Sigmoid colon (tissue), 7 donors: ENCODE data around the gene CALU. TPM values are rescaled to one million over a fixed set of nuclear protein-coding genes. Genes with fewer than 3 reads are reported as not detected.

Experiments
- DNase-seq: peaks from one replicate; pipeline ENCODE4 v3.0.0-alpha.2; 2019
- H3K27ac ChIP-seq, 4 donors: fragments of 200-600 bp; sonication (generic); one replicate each; pipeline ENCODE4 v1.5.1; 2016 to 2019; ENCODE audit warnings: mild to moderate bottlenecking in 1 of 4
- H3K27me3 ChIP-seq, 3 donors: fragments of 200-600 bp; sonication (generic); one replicate each; pipeline ENCODE4 v1.5.1; 2019; ENCODE audit warnings: mild to moderate bottlenecking in 1 of 3
- H3K36me3 ChIP-seq, 4 donors: fragments of 200-600 bp; sonication (generic); one replicate each; pipeline ENCODE4 v1.5.1; 2016 to 2019
- H3K4me1 ChIP-seq, 4 donors: fragments of 200-600 bp; sonication (generic); one replicate each; pipeline ENCODE4 v1.5.1; 2017 to 2019
- H3K4me3 ChIP-seq, 4 donors: fragments of 200-600 bp; sonication (generic); one replicate each; pipeline ENCODE4 v1.5.1; 2017 to 2019; ENCODE audit warnings: mild to moderate bottlenecking in 2 of 4, moderate library complexity in 1 of 4
- H3K9me3 ChIP-seq, 4 donors: fragments of 200-600 bp in 3 of 4; sonication (generic) in 3 of 4; one replicate each; pipeline versions ENCODE4 v1.5.1 to v1.6.1; 2013 to 2019
- EP300 ChIP-seq, 4 donors: sonication (generic); formaldehyde crosslinking; IDR thresholded peaks; one replicate each; pipeline ENCODE4 v1.6.1; 2017; ENCODE audit warnings: antibody characterized with exemption in 4 of 4
- POLR2A ChIP-seq, 2 donors: fragments of 450-650 bp; IDR thresholded peaks; one replicate each; pipeline ENCODE4 v1.6.1; 2016; ENCODE audit warnings: antibody characterized with exemption in 2 of 2, mild to moderate bottlenecking in 2 of 2, moderate library complexity in 2 of 2
- POLR2AphosphoS5 ChIP-seq, 4 donors: sonication (generic); formaldehyde crosslinking; IDR thresholded peaks; one replicate each; pipeline ENCODE4 v1.6.1; 2017; ENCODE audit warnings: antibody characterized with exemption in 4 of 4
- WGBS, 2 donors: extraction: QIAGEN DNeasy Blood & Tissue Kit; methylation state at CpG; one replicate each; pipeline ENCODE4 v1.1.7; 2013; 5-methylcytosine and 5-hydroxymethylcytosine counted together
- intact Hi-C: fragments of 100-400 bp; cut with DNase I; formaldehyde crosslinking; loops from one replicate; pipeline ENCODE4 v1.15.1; 2023
- polyA plus RNA-seq, 3 donors: library from polyadenylated mRNA; stranded (reverse); fragments of 200-250 nt; gene quantifications; one replicate each; pipeline ENCODE4 v1.2.3, GENCODE V29; 2013
- total RNA-seq, 4 donors: library from RNA; depleted of rRNA; stranded (reverse); fragments of >200 nt; gene quantifications; one replicate each; pipeline ENCODE4 v1.1.0, GENCODE V29; 2016
- TF ChIP-seq, protein P1 (sequence below), 4 experiments: fragments of 450-650 bp in 3 of 4; fragments of 200-600 bp in 1 of 4; IDR thresholded peaks; one replicate each; pipeline ENCODE4 v1.5.1; 2016 to 2019; ENCODE audit warnings: antibody characterized with exemption in 4 of 4, mild to moderate bottlenecking in 3 of 4, moderate library complexity in 2 of 4
- donor health status: healthy with polysubstance abuse.
- donor health status: Bipolar disorder and iron deficiency.
- donor health status: healthy.

The CALU gene
- total and polyA plus RNA-seq, 7 donors, result 14.4 to 250 (median 153) TPM

- Histone ChIP-seq H3K36me3 (no peaks in the 10 kb centered on the region), H3K9me3 (no peaks in the 10 kb centered on the region), H3K27me3 (no peaks in the 10 kb centered on the region), H3K27ac (no peak overlapping the region), H3K4me3 (no peak overlapping the region), H3K4me1 (peaks cover 0 to under 1% (median 0%) of the 10 kb centered on the region in 4 donors)
- intact Hi-C loops, result no loop called here
- DNase-seq, result no peak
- TF ChIP-seq EP300 (IDR thresholded peaks at IDR 0.05) (no peak), POLR2AphosphoS5 (IDR thresholded peaks at IDR 0.05) (no peak), POLR2A (IDR thresholded peaks at IDR 0.05) (no peak)
- TF ChIP-seq, protein P1, sequence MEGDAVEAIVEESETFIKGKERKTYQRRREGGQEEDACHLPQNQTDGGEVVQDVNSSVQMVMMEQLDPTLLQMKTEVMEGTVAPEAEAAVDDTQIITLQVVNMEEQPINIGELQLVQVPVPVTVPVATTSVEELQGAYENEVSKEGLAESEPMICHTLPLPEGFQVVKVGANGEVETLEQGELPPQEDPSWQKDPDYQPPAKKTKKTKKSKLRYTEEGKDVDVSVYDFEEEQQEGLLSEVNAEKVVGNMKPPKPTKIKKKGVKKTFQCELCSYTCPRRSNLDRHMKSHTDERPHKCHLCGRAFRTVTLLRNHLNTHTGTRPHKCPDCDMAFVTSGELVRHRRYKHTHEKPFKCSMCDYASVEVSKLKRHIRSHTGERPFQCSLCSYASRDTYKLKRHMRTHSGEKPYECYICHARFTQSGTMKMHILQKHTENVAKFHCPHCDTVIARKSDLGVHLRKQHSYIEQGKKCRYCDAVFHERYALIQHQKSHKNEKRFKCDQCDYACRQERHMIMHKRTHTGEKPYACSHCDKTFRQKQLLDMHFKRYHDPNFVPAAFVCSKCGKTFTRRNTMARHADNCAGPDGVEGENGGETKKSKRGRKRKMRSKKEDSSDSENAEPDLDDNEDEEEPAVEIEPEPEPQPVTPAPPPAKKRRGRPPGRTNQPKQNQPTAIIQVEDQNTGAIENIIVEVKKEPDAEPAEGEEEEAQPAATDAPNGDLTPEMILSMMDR (IDR thresholded peaks at IDR 0.05), result no peak
- WGBS, 2 donors, result 72 to 79% methylated on average over 2 of the region's 2 CpGs
These were observed 6.5 kb upstream of the CALU start for GRCh38 chr7:128732521-128733277.

- intact Hi-C loops, result no loop called here
- TF ChIP-seq POLR2AphosphoS5 (IDR thresholded peaks at IDR 0.05) (no peak), EP300 (IDR thresholded peaks at IDR 0.05) (no peak), POLR2A (IDR thresholded peaks at IDR 0.05) (no peak)
- TF ChIP-seq, protein P1 (IDR thresholded peaks at IDR 0.05), result no peak
- Histone ChIP-seq H3K9me3 (no peaks in the 10 kb centered on the region), H3K27ac (no peak overlapping the region), H3K4me3 (no peak overlapping the region), H3K27me3 (no peaks in the 10 kb centered on the region), H3K4me1 (peaks cover 0 to 6% (median 5%) of the 10 kb centered on the region in 4 donors), H3K36me3 (no peaks in the 10 kb centered on the region)
- 58 to 64% methylated on average over 2 of the region's 2 CpGs for WGBS, 2 donors
- DNase-seq, result no peak
These were observed 5.9 kb upstream of the CALU start for GRCh38 chr7:128733278-128733645.

DNA sequence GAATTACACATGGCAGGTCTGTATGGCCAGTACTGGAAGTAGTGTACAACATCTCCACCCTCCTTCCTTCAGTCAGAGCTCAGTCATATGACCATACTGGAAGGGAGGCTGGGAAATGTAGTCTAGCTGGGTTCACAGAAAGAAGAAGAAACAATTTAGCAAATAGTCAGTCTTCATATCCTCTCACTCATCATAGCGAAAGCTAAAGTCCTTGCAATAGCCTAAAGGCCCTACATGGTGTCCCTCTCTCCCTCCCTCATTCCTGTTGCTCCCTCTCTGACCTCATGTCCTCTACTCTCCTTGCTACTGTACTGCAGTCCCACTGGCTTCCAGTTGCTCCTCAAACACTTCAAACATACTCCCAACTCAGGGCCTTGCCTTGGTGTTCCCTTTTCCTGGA, 4.3 kb upstream of the CALU start:
- WGBS, 2 donors, result 95 to 100% methylated on average over 1 of the region's 1 CpG
- DNase-seq, result no peak
- H3K27ac ChIP-seq, result no peak overlapping the region
- no peak overlapping the region for H3K4me3 ChIP-seq
- no peaks in the 10 kb centered on the region for H3K27me3 ChIP-seq
- H3K4me1 ChIP-seq, result peaks cover 0 to 10% (median 9%) of the 10 kb centered on the region in 4 donors
- no peaks in the 10 kb centered on the region for H3K36me3 ChIP-seq
- H3K9me3 ChIP-seq, result no peaks in the 10 kb centered on the region
- no peak for TF ChIP-seq POLR2A (IDR thresholded peaks at IDR 0.05)
- no peak for TF ChIP-seq EP300 (IDR thresholded peaks at IDR 0.05)
- TF ChIP-seq, protein P1 (IDR thresholded peaks at IDR 0.05), result no peak
- TF ChIP-seq POLR2AphosphoS5 (IDR thresholded peaks at IDR 0.05), result no peak
- intact Hi-C loops, result loop anchor here (5.0 kb wide), 4 partner anchors 57 to 147 kb away; partner anchors contain the start of genes CCDC136 and FLNC

DNA sequence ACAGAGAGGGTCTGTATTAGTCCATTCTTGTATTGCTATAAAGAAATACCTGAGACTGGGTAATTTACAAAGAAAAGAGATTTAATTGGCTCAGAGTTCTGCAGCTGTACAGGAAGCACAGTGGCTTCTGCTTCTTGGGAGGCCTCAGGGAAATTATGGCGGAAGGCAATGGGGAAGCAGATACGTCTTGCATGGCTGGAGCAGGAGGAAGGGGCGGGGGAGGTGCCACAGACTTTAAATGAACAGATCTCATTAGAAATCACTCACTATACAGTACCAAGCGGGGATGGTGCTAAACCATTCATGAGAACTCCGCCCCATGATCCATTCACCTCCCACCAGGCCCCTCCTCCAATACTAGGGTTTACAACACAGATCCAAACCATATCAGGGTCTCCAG, 3.7 kb upstream of the CALU start:
- WGBS, 2 donors, result 68 to 90% methylated on average over 5 of the region's 5 CpGs
- no peaks in the 10 kb centered on the region for H3K27me3 ChIP-seq
- no peak overlapping the region for H3K27ac ChIP-seq
- no peak for DNase-seq
- H3K9me3 ChIP-seq, result no peaks in the 10 kb centered on the region
- no peaks in the 10 kb centered on the region for H3K36me3 ChIP-seq
- peaks cover 3 to 15% (median 14%) of the 10 kb centered on the region in 4 donors for H3K4me1 ChIP-seq
- TF ChIP-seq, protein P1 (IDR thresholded peaks at IDR 0.05), result no peak
- TF ChIP-seq POLR2AphosphoS5 (IDR thresholded peaks at IDR 0.05) (no peak), EP300 (IDR thresholded peaks at IDR 0.05) (no peak), POLR2A (IDR thresholded peaks at IDR 0.05) (no peak)
- intact Hi-C loops, result loop anchor here (5.0 kb wide), 4 partner anchors 57 to 147 kb away; partner anchors contain the start of genes CCDC136 and FLNC
- H3K4me3 ChIP-seq, result no peak overlapping the region
